SK-N-SH treated with all-trans-retinoic acid at 6 μM for 48 hours (cell line): ENCODE results near the gene PLXNC1.

ENCODE experiments used
- ATAC-seq: fragments of 200-7000 bp; cut with Tn5 transposase; 3 replicates; pipeline ENCODE4 v1.9.1; 2020; ENCODE audit warnings: mild to moderate bottlenecking, moderate library complexity
- ARNTL ChIP-seq: fragments of 450-650 bp; formaldehyde crosslinking; IDR thresholded peaks from 2 replicates; pipeline ENCODE4 v1.5.0; 2020; ENCODE audit warnings: low read depth, mild to moderate bottlenecking, moderate library complexity, borderline replicate concordance
- BACH2 ChIP-seq: fragments of 250-450 bp; sonication (Bioruptor Pico); IDR thresholded peaks from 2 replicates; pipeline ENCODE4 v1.9.0; 2021; ENCODE audit warnings: mild to moderate bottlenecking, borderline replicate concordance
- CSDC2 ChIP-seq: fragments of 250-450 bp; sonication (Bioruptor Pico); IDR thresholded peaks from 2 replicates; pipeline ENCODE4 v1.5.0; 2020; ENCODE audit warnings: mild to moderate bottlenecking, moderate library complexity
- CSRNP3 ChIP-seq: fragments of 250-450 bp; sonication (Bioruptor Pico); IDR thresholded peaks from 2 replicates; pipeline ENCODE4 v1.5.1; 2021; ENCODE audit warnings: mild to moderate bottlenecking, moderate library complexity
- ESRRG ChIP-seq: fragments of 250-450 bp; sonication (Bioruptor Pico); IDR thresholded peaks from 2 replicates; pipeline ENCODE4 v1.6.1; 2021; ENCODE audit warnings: mild to moderate bottlenecking
- GLIS3 ChIP-seq: fragments of 250-450 bp; sonication (Bioruptor Pico); IDR thresholded peaks from 2 replicates; pipeline ENCODE4 v1.5.0; 2020; ENCODE audit warnings: mild to moderate bottlenecking, moderate library complexity
- ISL1 ChIP-seq: fragments of 250-450 bp; sonication (Bioruptor Pico); IDR thresholded peaks from 2 replicates; pipeline ENCODE4 v2.1.2; 2022; ENCODE audit warnings: mild to moderate bottlenecking, moderate library complexity
- OSR1 ChIP-seq: fragments of 250-450 bp; sonication (Bioruptor Pico); IDR thresholded peaks from 2 replicates; pipeline ENCODE4 v1.8.0; 2022; ENCODE audit warnings: moderate library complexity, mild to moderate bottlenecking, inconsistent platforms
- RARB ChIP-seq: fragments of 250-450 bp; sonication (Bioruptor Pico); IDR thresholded peaks from 2 replicates; pipeline ENCODE4 v1.8.0; 2021; ENCODE audit warnings: mild to moderate bottlenecking, moderate library complexity
- TCF4 ChIP-seq: fragments of 250-450 bp; sonication (Bioruptor Pico); IDR thresholded peaks from 2 replicates; pipeline ENCODE4 v1.8.0; 2021; ENCODE audit warnings: mild to moderate bottlenecking, moderate library complexity, borderline replicate concordance
- TOX ChIP-seq: fragments of 250-450 bp; sonication (Bioruptor Pico); IDR thresholded peaks from 2 replicates; pipeline ENCODE4 v1.8.0; 2021; ENCODE audit warnings: mild to moderate bottlenecking, moderate library complexity, borderline replicate concordance
- ZFP3 ChIP-seq: fragments of 250-450 bp; sonication (Bioruptor Pico); IDR thresholded peaks from 2 replicates; pipeline ENCODE4 v1.5.0; 2020; ENCODE audit warnings: mild to moderate bottlenecking, moderate library complexity
- ZNF70 ChIP-seq: fragments of 450-650 bp; formaldehyde crosslinking; IDR thresholded peaks from 2 replicates; pipeline ENCODE4 v1.5.0; 2020; ENCODE audit warnings: mild to moderate bottlenecking, moderate library complexity
- ZNF8 ChIP-seq: fragments of 450-650 bp; formaldehyde crosslinking; IDR thresholded peaks from 2 replicates; pipeline ENCODE4 v1.5.0; 2020; ENCODE audit warnings: mild to moderate bottlenecking, moderate library complexity
- TF ChIP-seq, protein P1 (sequence below): fragments of 250-450 bp; sonication (Bioruptor Pico); IDR thresholded peaks from 2 replicates; pipeline ENCODE4 v1.8.0; 2020; ENCODE audit warnings: mild to moderate bottlenecking, moderate library complexity, borderline replicate concordance

Gene PLXNC1

GRCh38 chr12:94340573-94340972 lies 192.2 kb downstream of the PLXNC1 start (continued):
- TF ChIP-seq, protein P1, sequence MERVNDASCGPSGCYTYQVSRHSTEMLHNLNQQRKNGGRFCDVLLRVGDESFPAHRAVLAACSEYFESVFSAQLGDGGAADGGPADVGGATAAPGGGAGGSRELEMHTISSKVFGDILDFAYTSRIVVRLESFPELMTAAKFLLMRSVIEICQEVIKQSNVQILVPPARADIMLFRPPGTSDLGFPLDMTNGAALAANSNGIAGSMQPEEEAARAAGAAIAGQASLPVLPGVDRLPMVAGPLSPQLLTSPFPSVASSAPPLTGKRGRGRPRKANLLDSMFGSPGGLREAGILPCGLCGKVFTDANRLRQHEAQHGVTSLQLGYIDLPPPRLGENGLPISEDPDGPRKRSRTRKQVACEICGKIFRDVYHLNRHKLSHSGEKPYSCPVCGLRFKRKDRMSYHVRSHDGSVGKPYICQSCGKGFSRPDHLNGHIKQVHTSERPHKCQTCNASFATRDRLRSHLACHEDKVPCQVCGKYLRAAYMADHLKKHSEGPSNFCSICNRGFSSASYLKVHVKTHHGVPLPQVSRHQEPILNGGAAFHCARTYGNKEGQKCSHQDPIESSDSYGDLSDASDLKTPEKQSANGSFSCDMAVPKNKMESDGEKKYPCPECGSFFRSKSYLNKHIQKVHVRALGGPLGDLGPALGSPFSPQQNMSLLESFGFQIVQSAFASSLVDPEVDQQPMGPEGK (CRISPR knock-in tag): no peak
- TF ChIP-seq ISL1: no peak
- no peak for TF ChIP-seq CSDC2 (CRISPR knock-in tag)
- TF ChIP-seq GLIS3 (CRISPR knock-in tag): no peak
- TF ChIP-seq, all 23 proteins: peak for 0

- TF ChIP-seq ESRRG (CRISPR knock-in tag): no peak
- no peak for TF ChIP-seq TCF4 (CRISPR knock-in tag)
- no peak for TF ChIP-seq BACH2 (CRISPR knock-in tag)
- TF ChIP-seq TOX (CRISPR knock-in tag): no peak
- no peak for TF ChIP-seq ARNTL
- TF ChIP-seq, protein P1 (CRISPR knock-in tag): no peak
- no peak for TF ChIP-seq RARB (CRISPR knock-in tag)
- no peak for TF ChIP-seq CSRNP3 (CRISPR knock-in tag)
- TF ChIP-seq ZNF8: no peak
- no peak for TF ChIP-seq ZFP3 (CRISPR knock-in tag)
- no peak for TF ChIP-seq OSR1 (CRISPR knock-in tag)
- TF ChIP-seq ZNF70 (CRISPR knock-in tag): no peak
- no peak for ATAC-seq
Observed at GRCh38 chr12:94353130-94353529, 204.8 kb downstream of the PLXNC1 start.
